GM19372 (cell line): ENCODE results near the gene ECT2.
"Not testable (repeated sequence)": the region's sequence is repeated elsewhere in the genome, so short reads cannot be mapped to it uniquely, and the experiment has no call there.

ENCODE experiments used
- ATAC-seq: cut with Tn5 transposase; IDR thresholded peaks from one replicate; pipeline ENCODE4 v1.9.1; 2021; ENCODE audit warnings: mild to moderate bottlenecking, low read depth, moderate library complexity; ENCODE audit not compliant: unreplicated experiment

Gene ECT2

DNA sequence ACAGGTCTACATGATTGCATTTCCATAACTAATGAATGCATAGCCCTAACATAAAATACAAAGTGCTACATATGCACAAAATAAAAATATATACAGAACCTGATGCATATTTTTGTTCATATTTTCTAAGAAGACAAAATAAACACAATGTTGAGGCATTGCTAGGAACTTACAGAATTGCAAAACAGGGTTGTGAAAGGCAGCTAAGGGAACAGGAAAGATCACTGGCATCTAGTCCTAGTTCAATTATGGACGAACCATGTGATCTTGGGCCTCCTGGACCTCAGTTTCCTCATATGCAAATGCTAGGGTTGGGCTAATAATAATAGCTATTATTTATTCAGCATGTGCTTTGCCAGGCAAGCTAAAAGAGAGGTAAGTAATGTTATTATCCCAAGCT, 24.1 kb upstream of the ECT2 start:
- ATAC-seq = no peak

DNA sequence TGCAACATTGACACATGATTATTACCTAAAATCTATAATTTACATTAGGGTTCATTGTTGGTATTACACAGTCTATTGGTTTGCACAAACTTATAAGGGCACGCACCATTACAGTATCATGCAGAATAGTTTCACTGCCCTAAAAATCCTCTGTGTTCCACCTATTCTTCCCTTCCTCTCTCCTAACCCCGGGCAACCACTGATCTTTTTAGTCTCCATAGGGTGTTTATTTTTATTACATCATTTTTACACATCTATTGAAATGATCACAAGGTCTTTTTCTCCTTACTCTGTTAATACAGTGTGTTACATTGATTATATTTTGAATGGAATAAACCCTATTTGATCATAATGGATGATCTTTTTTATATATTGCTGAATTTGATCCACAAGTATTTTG, 15.5 kb upstream of the ECT2 start:
- ATAC-seq = no peak

DNA sequence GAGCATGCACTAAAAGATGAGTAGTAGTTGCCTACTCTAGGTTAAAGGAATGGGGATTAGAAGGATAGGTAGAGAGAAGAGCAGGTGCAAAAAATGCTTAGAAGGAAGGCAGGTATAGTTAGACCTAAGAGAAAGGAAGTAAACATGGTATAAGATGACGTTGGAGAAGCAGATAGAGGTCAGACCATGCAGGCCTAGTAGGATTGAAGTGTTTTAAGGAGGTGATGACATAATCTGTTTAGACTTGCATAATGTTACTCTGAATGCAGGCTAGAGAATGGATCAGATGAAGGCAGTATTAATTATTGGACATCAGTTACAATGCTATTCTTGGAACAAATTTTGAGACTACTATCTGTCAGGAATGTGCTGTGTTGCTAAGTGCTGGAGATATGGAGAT, 11.1 kb upstream of the ECT2 start:
- ATAC-seq = no peak

DNA sequence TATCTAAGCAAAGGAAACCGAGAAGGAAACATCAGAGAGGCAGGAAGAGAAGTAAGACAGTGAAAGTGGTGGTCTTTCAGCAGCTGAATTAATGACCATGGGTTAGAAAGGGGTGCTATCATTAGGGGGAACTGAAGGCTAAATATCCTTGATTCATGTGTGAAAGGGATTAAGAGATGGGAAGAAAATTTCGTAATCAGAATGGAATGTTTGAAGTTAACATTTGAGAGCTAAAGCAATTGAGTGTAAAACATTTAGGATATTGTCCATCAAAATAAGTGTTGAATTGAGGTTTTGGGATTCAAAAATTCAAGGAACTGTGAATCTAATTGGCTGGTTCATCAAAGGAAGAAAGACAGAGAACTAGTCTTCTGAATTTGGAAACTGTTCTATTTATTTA, 4.1 kb upstream of the ECT2 start:
- no peak for ATAC-seq

DNA sequence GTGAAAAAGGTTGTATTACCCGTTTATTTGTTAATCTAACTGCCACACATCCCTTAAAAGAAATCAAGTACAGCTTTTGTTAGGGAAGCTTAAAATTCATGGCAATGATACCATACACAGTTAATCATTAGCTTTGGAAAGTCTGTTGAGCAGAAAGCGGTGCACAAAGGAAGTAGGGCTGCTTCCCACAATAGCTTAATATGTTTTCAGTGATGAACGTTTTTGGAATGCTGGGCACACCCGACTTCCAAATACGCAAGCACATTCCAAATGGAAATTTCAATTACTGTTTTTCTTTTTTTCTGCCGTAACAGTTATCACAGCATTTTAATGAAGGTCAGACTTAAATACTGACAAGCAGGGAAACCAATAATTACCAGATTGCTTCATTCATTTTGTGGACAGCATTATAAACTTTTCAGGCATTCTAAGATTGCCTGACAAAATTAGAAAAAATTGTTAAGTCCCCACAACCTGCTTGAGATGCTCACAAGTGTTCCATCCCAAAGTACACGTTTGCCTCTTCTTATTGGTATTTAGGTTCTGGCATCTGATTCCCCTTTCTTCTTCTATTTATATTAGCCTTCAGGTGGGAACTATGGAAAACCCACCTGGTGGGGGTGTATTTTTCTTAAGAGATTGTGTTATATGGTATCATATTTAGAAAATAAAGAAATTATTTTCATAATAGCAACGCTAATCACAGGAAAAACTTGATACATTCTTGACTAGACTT, 1.1 kb upstream of the ECT2 start:
- no peak for ATAC-seq

DNA sequence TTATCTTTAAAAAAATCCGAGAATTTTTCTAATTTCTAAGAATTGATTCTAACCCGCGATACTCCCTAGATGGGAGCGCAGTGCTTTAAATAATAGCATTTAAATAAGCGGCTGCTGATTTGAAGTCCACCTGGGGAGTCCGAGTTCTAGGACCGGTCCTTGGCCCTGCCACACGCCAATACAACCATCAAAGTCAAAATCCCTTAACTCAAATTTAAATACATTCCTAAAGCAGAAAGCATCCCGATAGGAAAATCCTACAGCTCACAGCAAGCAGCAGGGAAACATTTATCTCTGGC, 508 bp upstream of the ECT2 start:
- ATAC-seq = no peak

DNA sequence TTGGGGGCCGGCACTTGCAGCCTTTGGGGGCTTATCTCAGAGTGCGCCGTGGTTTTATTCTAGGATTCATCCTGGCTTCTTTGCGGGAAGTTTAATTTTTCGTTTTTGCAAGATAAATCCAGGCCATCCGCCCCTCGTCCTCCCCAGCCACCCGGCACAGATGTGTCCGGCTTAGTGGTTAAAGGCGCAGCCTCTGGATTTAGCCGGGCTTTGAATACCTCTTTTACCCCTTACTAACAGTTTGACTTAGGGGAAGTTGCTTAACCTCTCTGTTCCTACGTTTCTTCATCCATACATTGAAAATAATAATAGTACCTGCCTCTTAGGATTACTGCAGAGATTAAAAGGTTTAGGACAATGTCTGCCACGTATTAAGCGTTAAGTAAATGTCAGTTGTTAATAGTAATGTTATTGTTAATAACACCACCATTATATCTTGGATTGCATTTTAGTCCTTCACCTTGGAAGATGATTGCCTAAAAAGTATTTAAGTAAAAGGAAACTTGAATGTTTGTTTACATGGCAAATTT, 714 bp downstream of the ECT2 start:
- no peak for ATAC-seq

DNA sequence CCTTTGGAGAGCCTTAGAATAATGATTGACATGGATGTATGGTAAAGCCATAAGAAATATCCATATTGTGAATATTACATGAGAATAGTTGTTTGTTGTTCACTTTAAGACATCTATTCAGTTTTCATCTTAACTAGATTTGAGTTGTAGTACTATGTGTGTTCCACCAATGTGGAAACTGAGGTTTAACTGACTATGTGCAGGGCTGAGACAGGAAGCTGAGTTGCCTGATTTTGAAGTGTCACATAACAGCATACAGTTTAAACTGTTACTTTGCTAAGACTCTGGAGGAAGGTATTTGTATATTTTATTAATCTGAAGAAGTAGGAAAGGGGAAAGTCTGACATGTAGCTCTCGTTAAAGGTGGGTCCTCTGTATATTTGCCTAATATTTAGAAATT, 2.1 kb downstream of the ECT2 start:
- ATAC-seq = no peak

DNA sequence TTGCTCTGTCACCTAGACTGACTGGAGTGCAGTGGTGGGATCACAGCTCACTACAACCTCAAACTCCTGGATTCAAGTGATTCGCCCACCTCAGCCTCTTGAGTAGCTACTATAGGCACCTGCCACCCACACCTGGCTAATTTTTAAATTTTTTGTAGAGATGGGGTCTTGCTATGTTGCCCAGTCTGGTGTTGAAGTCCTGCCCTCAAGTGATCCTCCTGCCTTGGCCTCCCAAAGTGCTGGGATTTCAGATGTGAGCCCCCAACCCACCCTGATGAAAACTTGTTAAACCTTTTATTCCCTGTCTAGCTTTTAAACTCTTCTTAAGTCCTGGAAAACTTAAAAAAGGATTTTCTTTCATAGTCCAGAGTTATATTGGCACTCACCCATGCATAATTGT, 2.6 kb downstream of the ECT2 start:
- ATAC-seq = no peak

DNA sequence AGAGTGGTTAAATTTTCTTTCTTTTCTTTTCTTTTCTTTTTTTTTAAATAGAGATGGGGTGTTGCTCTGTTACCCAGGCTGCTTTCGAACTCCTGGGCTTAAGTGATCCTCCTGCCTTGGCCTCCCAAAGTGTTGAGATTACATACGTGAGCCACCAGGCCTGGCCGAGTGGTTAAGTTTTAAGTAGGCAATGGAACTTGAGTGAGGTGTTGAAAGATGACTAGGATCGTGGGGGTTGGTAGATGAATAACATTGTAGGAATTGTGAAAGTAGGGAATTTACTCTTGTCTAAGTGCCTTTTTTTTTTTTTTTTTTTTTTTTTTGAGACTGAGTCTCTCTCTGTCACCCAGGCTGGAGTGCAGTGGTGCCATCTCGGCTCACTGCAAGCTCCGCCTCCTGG, 9.9 kb downstream of the ECT2 start:
- ATAC-seq = not testable (repeated sequence)

DNA sequence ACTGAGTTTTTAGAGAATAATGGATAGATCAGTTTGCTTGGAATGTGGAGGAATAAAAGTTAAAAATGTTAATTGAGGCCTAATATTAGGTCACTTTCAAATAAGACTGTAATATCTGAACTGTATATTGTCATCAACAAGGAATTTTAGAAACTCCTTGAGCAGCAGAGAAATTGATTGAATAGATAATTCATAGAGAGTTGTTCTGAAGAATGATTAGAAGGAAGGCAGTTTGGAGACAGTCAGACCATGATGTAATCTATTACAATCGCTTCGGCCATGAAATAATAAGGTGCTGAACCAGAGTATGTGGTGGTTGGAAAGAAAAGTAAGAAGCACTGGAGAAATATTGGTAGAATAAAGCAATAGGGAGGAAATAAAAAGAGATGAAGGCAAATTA, 15.7 kb downstream of the ECT2 start:
- no peak for ATAC-seq

DNA sequence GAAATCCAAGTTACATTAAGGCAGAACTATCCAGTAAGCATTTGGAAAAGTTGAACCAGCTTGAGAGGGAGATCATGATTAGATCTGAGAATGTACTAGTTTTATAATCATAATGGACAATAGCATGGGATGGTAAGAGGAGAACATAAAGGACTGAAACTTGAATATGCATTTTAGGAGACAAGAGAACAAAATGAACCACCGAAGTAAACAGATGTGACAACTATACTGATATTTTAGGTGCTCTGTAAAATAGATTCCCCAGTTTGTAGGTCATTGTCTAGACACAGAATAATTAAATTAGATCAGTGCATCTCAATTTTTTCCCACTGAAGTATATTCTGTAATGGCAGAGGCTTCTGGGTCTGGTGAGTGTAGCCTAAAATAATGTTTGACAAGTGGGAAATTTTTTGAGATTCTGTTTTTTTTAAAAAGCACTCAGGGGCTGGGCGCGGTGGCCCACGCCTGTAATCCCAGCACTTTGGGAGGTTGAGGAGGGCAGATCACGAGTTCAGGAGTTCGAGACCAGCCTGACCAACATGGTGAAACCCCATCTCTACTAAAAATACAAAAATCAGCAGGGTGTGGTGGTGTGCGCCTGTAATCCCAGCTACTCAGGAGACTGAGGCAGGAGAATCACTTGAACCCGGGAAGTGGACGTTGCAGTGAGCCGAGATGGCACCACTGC, 16.3 kb downstream of the ECT2 start:
- no peak for ATAC-seq

DNA sequence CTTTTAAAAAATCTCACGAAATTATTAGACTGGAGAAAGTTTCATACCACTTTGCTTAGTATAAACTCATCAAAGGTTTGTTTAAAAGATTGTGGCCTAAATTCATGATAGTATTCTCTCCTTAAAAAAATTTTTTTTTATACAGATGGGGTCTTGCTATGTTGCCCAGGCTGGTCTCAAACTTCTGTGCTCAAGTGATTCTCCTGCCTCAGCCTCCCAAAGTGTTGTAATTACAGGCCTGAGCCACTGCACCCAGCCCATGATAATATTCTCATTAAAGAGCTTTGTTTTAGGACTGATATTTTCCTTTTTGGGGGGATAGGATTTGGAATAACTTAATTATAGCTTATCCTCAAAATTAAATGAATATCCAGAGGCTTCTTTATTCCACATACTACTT, 19.9 kb downstream of the ECT2 start:
- no peak for ATAC-seq

DNA sequence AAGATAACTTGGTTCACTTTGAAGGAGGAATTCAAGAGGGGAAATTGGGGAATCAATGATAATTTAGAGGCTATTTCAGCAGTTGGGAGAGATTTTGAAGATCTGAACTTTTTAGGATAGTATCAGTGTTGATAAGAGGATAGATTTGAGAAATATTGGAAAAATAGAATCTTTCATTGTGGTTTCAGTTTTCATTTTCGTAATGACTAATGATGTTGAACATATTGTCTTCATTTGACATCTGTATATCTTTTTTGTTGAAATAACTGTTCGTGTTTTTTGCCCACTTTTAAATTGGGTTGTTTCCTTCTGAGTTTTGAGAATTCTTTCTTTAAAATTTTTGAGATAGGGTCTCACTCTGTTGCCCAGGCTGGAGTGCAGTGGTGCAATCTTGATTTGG, 21.1 kb downstream of the ECT2 start:
- no peak for ATAC-seq

DNA sequence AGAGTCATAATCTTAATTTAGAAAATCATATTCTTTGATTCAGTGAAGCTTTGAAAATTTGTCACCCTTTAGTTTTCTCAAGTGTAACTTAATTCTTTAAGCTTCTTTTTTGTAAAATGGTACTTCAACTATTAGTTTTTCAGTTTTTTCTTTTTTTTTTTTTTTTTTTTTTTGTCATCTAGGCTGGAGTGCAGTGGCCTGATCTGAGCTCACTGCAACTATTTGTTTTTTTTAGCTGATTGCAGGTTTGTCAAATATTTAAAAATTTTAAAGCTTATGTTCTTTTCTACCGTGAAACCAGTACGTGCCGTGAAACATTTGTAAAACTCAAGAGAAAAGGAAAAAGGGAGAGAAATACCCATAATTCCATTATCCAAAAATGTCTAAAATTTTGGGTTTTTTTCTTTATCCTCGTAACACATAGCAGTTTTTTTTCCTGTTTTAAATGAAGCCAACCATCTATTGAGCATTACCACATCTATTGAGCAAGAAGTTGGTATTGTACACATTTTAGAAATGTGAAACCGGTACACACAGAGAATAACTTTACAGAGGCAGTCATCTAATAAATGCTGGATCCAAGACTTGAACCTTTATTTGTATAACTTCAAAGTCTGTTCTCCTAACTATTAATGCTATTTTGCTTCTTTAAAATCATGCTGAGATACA, 25.7 kb downstream of the ECT2 start:
- no peak for ATAC-seq

DNA sequence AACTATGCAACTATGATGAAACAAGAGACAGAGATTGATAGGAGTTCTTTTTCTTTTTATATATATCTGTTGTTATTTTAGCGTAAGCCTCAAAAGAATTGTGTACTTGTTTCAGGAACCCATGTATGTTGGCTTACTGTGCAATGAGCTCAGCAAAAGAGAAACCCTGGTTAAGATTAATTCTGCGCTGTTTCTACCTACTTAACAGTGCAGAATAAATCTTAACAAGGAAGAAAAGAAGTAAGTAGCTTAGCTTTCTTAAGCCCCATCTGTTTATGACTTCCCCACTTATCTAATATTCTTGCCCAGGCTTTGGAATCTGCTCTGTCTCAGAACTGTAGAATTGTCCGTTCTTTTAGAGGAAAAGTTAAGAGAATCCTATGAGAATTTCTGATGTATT, 27.4 kb downstream of the ECT2 start:
- ATAC-seq = no peak

DNA sequence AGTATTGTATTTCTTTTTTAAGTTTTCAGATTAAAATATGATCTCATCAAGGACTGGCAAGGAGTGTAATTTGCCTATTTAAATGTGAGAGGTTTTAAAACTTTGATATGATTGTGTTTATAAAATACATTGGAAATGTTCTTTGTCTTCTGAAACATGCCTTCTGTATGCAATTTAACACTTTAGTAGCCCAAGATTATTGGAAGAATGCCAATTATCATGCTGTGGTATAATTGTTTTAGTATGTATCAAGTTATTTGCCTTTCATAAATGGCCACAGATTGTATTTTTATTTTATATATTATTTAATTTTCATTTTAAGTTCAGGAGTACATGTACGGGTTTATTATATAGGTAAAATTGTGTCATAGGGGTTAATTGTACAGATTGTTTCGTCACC, 31.7 kb downstream of the ECT2 start:
- no peak for ATAC-seq

DNA sequence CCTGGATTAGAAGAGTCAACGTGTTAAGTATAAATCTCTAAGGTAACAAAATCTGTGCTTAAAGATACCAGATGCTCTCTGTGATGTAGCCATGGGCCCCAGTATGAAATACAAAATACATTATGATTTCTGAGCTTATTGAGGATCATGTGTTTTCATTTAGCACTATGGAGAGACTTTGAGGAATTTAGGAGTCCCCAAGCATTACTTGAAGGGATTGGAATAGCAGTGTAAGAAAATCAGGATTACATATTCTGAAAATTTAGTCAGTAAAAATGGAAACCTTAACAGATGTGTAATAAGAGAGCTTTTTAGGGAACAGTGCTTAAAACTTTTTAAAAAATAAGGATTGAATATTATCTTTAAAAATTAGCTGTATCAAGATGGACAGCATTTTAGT, 35.5 kb downstream of the ECT2 start:
- no peak for ATAC-seq

DNA sequence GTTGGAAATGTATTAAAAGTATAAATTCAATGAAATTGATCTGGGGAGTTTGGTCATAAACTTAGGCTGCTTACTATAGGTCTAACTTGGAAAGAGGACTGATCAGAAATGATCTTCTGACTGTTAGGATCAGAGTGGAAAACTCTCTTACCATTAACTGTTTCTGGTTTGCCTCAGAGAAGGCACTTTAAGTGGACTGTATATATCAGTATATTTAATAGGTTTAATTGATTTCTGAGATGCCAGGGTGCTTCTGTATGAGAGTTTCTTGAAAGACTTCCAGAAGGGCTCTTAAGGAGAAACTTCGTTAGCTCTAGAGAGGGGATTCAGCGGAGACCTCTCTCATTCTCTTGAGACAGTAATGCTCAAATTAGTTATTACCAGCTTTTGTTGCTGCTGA, 36.5 kb downstream of the ECT2 start:
- no peak for ATAC-seq

DNA sequence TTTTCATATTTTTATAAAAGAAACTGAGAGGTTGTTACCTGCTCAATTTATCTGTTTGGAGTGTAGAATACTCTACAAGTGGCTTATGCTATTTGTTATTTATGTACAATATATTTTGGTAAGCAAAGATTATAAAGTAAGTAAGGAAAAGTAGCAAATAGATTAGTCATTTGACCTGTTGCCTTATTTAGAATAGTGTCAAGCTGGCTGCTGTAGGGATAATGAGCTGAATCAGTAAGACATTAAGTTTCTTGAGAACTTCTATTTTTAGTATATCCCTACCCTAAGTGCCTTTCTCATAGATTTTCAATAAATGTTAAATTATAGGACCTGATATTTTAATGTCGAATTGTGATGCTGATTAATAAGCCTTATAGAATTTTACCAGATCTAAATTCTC, 37.2 kb downstream of the ECT2 start:
- ATAC-seq = no peak

DNA sequence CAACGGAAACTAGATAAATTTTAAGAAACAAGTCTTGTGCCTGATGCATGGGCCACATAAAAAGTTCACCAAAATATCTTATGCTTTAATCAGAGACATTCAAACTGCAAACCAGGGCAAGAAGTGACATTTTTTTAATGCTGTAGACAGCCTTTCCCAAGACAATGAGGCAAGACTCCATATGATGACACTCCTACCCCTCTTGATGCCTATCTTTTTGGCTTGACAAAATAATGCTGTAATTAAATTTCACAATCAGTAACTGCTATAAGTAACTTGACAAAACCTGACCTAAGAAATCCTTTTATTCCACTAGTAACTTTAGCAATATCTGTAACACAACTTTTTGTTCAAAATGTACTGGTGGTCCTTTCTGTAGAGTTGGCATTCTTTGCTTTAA, 48.7 kb downstream of the ECT2 start:
- no peak for ATAC-seq

DNA sequence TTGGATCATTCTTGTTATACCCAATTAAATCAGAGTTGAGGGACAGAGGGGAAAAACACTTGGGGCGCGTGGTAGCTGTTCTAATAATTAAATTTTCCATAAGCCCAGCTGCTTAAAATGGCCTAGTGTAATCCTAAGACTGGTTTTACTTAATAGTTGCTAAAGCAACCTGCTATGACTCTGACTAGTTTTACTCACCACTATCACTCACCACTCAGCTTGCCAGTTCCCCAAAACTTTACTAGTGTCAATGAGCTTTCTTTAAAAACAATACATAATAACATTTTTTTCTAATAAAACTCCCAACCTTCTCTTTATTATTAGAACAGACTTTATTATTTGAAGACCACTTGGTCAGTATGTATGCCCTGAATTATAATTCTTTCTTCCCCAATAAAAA, 49.6 kb downstream of the ECT2 start:
- ATAC-seq = no peak
